T-helper 22 cell (primary cell): ENCODE data around the gene MBLAC2.
A peak's percentile ranks its signal among the peaks of the same experiment; 100 is the strongest.

ENCODE experiments used
- DNase-seq: peaks from one replicate; pipeline ENCODE4 v3.0.0-alpha.2; 2020; ENCODE audit warnings: low read depth

The MBLAC2 gene

DNA sequence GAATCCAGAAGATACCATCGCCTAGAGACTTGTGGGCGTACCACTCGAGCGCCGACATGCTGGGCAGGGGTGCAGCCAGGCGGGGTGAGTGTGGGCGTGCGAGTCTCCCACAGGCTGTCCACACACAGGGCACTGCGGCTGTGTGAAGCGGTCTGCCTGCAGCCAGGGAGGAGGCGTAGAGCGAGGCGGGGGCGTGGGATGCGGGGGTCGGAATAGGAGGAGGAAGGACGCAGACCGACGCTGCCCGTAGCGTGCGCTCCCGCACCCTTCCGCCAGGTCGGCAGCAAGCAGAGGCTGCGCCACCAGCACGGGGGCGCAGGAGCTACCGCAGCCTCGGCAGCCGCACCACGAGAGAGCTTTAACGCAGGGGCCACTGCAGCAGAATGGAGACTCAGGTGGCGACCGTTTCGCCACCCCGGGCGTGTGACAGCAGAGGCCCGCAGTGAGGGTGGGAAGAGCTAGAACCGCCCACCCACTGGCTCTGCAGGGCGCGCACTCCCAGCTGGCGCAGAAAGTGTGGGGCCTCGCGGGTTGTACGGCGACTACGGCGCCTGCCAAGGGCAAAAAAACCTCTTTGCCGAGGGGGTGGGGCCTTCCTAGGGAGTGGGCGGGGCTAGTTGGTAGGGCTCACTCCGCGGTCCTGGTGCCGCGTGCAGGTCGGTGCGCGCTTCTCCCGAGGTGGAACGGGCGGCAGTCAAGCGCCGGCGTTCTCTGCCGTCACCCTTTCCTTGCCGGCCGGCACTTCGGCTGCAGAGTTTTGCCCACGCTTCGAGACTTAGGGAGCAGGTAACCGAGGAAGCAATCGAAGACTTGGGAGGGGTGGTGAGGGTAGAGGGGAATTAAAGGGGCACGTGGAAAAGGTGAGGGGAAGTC, at the start of gene MBLAC2, which contains the start of gene POLR3G:
TSS of gene MBLAC2 (minus strand) at position 537 of the 873 bp plus-strand sequence. CDS start at position 58, 479 bp downstream.
TSS of gene POLR3G (plus strand) at position 630 of the 873 bp plus-strand sequence. CDS start 10,704 bp downstream, outside the sequence.
- DNase-seq: peak; percentile 85

DNA sequence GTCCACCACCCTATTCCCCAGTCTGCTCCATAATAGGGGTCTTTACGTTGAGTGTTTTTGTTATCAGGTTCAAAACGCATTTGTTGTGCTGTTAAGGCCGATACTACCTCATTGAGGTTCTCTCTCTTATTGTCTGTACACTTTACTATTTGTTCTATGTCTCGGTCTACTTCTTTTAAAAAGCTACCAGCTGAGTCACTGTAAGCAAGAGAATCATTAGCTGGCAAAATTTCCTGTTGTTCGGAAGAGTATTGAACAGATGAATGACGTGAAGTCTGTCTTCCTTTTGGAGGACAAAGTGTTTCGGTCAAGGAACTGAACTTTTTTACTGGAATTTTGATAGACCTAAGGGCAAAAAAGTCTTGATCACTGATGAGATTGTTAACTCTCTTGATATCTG, 44.5 kb upstream of the MBLAC2 start:
- DNase-seq: no peak

DNA sequence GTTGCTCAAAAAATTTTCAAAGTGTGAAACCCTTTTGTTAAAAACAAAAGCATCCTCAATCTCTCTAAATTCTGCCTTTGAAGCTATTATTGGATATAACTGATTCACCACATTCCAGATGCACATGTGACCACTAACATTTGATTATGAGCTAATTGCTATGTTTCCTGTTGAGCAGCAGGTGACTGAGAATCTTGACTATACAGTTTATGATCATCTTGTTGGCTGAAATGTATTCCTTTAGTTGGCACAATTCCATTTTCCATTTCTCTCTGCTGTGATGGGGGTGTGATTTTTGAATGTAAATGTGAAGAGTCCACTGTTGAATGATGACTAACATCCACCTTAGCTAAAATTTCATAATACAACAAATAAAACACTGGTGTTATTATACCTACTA, 44.1 kb upstream of the MBLAC2 start:
- no peak for DNase-seq

DNA sequence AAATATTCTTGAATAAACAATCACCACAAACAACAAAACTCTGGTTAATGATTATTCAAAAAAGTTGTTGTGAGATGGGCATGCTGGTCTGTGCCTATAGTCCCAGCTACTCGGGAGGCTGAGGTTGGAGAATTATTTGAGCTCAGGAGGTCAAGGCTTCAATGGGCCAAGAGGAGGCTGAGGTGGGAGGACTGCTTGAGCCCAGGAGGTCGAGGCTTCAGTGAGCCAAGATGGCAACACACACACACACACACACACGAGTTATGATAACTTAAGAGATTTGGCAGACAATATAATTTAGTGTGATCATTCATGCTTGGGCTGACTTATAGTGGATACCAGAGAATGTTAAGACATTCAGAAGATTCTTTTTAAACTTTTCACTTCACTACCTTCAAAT, 39.9 kb upstream of the MBLAC2 start:
- no peak for DNase-seq

DNA sequence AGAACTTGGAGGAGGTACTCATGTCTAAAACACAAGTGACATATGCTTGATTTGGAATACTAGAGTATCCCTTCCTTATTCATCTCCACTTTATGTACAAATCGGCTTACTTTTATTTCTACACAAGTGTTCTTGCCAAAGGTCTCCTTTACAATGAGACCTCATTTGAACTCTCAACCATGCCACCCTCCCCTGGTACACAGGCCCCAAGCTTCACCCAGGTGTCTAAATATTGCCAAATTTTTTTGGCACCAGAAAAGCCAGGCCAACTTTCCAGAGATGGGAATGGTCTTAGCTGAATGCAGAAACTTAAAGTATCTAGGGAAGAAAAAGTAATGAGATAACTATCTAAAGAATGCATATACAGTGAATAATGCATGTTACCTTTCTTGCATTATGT, 35.9 kb upstream of the MBLAC2 start:
- DNase-seq: no peak

DNA sequence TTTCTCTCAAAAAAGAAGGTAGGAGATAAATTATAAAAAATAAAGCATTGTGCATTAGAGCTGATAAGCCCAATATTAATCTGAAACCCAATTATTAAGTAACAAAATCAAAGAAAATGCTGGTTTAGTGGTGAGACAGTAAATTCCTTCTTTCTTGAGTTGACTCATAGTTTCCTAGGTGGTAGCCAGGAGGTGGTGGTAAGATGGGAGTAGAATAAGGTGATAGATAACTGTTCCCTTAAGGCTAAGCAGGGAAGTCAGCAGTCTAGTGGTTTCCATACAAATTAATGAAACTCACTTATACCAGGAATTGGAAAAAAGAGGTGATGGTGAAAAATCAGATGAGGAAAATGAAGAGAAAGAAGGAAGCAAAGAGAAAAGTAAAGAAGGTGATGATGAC, 31.6 kb upstream of the MBLAC2 start:
- no peak for DNase-seq

DNA sequence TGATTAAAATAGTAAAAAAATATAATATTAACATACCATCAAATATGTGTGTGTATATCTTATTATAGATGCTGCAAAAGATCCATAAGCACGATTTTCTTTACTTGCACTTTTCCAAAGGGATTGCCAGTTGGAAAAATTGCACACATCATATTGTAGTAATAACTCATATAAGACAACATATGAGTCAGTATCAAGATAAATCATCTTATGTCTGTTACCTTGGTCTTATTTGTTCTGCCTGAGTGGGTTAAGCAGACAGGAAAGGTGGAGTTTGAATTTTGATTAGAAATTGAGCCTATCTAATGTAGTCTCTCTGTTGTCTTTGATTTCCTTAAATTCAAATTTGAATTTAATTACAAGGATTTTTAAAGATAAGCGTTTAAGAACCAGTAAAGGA, 30.2 kb upstream of the MBLAC2 start:
- no peak for DNase-seq

DNA sequence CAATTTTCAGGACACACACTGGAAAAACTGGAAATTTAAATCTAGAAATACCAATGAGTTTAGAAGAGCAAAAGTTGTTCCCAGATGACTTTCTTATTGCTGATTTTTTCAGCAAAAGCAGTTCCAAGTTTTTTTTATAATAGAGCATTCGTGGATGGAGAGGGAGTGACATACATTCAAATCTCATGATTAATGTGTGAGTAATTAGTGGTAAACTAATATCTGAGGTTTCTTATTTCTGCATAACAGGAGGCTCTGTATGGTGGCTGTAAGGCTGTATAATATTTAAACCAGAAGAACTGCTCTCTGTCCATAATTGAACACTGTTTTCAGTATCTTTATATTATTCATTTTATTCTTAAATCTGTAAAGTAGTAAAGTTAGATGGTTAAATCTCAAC, 29.0 kb upstream of the MBLAC2 start:
- DNase-seq: no peak

DNA sequence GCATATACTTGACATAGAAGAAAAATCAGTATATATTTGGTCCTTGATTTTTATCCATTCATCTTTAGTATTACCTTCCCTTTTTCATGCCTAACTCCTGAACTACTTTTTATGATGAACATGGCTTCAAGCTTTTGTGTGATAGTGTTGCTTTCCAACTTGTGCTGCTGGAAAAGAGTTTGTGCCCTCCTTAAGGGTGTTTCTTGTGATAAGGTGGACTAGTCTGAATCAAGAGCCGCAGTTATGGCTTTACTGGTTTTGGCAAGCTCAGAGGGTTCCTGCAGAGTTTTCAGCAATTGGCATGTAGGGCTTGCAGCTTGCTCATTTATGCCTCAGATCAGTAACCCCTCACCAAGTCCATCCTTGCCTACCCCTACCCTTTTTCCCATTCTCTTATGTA, 20.6 kb upstream of the MBLAC2 start:
- no peak for DNase-seq

DNA sequence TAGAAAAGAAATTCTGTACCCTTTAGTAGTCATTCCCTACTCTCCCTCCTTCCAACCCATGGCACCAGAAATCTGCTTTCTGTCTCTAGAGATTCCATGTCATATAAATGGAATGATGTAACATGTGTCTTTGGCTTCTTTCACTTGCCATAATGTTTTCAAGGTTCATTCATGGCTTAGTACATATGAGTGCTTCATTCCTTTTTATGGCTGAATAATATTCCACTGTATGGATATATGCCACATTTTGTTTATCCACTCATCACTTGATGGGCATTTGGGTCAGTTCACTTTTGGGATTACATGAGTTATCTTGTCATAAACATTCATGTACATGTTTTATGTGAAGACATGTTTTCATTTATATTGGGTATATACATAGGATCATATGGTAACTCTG, 19.5 kb upstream of the MBLAC2 start:
- no peak for DNase-seq

DNA sequence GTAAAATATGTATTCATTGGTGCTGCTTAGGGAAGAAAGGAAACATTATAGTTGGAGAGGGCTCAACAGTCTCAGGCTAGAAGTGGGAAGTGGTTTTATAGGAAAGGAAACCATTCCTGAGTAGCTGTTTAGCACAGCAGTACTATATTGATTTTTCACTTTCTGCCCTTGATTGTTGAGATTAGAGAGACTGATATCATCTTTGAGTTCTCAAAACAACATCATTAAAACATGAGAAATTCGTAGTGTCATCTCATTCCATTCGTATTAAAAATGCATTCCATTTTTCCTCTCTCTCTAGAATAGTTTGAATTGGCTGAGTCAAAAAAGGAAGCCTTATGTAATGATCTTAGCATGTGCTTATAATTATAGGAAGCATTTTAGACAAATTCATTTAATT, 14.2 kb upstream of the MBLAC2 start:
- DNase-seq: no peak

DNA sequence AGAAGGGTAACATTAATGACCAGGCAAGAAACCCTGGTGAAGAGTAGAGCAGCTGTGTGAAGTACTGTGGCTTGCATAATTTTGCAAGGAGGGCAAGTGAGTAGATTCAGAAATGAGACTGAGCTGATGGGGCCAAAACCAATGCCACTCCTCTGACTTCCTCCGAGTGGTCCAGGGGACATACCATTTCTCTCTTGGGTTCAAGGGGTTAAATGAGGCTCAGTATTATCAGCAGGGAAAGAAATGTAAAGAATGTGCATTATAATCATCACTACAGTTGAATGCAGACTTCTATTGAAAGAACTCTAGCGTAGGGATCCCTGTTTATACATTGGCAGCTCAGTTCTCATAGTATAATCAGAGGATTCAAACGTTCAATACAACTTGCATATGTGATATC, 10.0 kb upstream of the MBLAC2 start:
- DNase-seq: no peak

DNA sequence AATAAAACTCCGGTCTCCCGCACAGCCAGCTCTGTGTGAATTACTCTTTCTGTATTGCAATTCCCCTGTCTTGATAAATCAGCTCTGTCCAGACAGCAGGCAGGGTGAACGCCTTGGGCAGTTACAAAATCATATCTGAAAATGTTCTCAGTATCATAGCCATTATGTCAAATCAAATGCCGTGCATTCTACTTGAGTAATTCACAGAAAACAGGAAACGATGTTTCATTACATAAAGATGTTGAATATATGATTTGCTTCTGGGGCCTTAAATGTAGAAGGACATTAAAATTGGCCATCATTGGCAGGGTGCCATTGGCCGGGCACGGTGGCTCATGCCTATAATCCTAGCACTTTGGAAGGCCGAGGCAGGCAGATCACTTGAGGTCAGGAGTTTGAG, 8.6 kb upstream of the MBLAC2 start:
- DNase-seq: no peak

DNA sequence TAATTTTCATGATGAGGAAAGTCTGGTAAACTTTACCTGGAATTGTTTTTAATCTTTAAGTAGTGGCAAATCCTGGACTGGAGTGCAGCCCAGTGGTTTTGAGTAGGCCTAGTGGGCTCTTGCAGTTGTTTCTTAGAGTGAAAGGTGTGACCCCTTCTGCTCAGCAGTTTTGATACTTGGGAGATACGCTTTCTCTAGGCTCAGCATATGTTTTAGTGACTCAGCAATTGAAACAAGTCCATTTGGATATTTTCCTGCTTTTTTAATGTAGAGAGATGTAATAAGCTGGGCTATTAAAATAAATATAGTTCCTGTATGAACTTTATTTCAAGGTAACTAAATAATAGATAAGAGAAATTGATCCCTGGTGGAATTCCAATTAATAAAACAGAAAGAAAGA, 6.1 kb upstream of the MBLAC2 start:
- no peak for DNase-seq

DNA sequence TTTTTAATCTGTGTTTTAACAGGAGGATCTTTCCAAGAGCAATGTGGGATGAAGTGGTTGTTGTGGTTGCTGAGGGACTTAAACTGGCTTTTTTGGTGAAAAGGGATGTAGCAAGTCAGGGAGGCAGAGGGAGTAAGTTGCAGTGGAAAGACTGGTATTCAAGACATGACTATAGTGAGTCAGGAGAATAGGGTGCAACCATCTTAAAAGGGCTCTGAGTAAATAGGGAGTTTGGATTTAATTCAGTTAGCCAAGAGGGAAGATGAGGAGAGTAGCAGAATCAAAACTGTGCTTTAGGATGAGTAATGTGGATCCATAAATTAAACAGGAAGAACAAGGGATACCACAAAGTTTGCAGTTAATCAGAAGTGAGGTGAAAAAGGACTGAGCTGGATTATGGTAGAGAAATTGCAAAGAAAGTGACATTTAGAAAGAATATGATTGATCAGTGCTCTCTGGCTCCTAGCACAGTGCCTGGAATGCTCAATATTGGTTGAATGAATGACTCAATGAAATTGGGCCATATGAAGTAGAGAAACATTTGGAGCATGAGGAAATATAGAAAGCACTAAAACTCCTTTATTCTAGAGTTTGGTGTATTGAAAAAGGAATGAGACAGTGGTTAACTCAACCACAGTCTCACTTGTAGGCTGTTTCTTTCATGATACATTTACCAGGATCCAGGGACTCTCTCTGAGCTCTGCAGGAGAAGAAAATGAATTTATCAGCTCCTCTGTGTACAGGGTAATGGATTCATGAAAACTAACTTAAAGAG, 5.2 kb upstream of the MBLAC2 start:
- DNase-seq: no peak

DNA sequence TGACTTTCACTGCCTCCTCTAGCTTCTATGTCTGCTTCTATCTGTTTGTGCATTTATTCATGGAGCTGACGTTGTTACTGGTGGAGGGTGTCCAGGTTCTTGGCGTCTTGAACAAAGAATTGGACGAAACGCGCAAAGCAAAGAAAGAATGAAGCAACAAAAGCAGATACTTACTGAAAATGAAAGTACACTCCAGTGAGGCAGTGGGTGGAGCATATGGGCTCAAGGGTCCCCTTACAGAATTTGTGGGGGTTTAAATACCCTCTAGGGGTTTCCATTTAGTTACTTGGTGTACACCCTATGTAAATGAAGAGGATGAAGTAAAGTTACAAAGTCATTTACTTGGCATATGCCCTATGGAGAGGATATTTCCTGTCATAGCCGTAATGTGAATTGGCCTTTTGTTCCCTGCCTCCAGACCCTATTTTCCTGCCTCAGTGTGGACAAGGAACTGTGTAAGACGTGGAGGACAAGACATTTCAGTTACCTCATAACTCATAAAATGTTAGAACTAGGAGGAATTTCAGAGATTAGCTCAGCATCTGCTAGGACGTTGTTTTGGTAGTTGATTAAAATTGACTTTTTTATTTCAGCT, 3.1 kb upstream of the MBLAC2 start:
- DNase-seq: no peak

DNA sequence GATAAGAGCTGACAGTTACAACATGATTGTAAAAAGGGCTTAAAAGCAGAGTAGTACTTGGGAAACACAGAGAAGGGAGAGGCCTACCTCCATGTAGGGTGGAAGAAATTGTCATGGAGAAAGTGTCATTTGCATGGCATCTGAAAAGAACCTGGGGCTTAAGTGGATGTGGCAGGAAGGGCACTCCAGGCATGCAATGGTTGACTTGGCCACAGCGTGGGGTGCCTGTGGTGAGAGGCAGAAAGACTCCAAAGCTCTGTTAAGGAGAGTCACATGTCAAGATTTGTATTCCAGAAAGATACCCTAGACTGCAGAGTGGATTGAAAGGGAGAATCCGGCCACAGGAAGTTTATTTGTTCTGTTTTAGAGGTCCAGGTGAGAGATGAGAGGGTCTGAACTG, 2.5 kb upstream of the MBLAC2 start:
- no peak for DNase-seq

DNA sequence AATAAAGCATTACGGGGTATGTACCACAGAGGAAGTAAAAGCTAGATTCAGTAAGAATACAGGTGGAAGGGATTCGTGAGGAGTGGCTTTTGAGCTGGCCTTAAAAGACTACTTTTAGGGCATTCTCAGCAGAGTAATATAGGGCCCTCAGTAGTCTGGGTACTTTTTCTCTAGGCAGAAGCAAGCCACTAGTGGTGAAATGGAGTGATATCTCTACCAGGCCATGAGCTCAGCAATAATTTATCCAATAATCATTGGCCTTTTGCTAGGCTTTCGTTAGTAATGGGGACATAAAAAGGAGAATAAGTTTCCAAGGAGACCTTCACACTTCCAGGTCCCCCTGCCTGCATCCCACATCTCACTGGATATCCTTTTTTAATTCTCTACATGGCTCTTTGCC, 1.8 kb upstream of the MBLAC2 start:
- DNase-seq: no peak

DNA sequence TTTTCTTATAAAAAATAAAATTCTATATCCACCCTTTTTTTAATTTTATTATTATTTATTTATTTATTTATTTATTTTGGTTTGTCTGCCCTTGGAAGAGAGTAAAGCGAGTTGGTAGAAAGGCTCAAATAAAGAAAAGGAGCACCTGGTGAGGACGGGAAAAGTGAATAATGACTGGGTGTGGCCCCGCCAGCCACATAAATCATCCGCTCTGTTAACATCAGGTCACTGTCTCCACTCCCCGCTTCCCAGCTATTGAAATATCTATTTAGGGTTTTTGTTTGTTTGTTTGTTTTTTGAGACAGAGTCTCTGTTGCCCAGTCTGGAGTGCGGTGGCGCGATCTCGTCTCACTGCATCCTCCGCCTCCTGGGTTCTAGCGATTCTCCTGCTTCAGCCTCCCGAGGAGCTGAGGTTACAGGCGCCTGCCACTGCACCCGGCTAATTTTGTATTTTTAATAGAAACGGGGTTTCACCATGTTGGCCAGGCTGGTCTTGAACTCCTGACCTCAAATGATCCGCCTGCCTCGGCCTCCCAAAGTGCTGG, 937 bp upstream of the MBLAC2 start:
- DNase-seq: no peak

DNA sequence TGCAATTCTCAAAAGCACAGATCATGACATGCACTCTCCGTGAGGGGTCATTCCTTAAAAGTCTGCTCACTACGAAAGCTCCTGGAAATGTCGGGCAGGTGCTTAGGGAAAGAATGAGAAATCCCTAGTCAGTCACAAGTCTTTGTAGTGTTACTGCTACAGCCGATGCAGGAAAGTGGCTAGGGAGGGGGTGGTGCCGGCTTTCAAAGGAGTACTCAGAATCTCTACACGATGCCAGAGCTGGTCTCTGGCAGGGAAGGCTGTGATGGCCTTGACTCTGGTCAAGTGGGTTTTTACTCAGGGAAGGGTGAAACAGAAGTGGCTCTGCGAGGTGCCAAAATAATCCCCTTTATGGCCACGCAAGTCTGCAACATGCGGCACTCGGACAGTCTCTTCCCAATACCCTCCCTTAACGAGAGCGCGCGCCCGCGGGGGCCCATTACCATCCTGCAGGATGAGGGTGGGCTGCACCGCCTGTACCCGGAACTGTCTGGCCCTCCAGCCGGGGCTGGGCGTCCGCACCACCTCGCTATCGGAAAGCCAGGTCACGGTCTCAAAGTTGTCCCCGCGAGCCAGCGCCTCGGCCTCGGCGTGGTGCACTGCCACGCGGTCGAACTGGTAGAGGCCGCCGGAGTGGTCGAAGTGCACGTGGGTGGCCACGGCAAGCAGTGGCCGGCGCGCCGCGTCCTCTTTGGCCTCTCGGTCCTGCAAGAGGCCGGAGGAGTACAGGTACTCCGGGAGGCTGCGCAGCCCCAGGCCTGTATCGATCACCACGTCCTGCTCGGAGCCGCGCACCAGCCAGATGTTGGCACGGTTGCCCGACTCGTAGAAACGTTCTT, 956 bp downstream of the MBLAC2 start:
- DNase-seq: peak; percentile 7

DNA sequence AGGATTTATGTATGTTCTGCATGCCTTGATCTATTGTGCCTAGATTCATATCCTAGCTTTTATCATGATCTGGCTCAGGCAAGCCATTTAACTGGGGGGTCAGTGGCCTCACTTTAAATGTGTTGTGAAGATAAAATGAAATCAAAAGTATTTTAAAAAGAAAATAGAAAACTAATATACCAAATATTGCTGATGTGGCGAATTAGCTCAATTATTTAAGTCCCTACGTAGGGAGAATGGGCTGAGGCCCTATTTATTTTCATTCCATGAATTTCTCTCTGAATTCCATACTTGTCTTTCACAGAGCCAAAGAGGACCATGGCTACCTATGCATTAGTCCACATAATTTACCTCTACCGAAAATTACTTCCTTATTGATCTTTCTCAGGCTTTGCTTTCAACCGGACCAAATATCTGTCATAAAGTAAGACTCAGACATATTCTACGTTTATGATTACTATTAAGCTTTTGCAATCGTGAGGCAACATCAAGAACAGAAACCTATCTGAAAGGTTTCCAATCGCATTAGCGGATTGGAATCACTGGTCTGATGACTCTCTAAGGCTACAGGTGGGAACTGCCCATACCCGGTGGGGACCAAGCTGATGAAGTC, 1.7 kb downstream of the MBLAC2 start:
- no peak for DNase-seq
